K562 (cell line): ENCODE results near the gene SZT2. TPM values are rescaled to one million over a fixed set of nuclear protein-coding genes. Genes with fewer than 3 reads are reported as not detected.

Source experiments
- ATF2 ChIP-seq: sonication (generic); formaldehyde crosslinking; IDR thresholded peaks from 2 replicates; pipeline ENCODE4 v1.8.1; 2022; ENCODE audit warnings: missing genetic modification reagents
- BMI1 ChIP-seq: fragments of 150-350 bp; IDR thresholded peaks from 2 replicates; pipeline ENCODE4 v1.6.1; 2014; ENCODE audit warnings: low read length
- CBFA2T3 ChIP-seq: fragments of 450-650 bp; IDR thresholded peaks from 2 replicates; pipeline ENCODE4 v1.6.1; 2017
- CREBBP ChIP-seq: IDR thresholded peaks from one replicate; pipeline ENCODE4 v1.6.1; 2012; ENCODE audit warnings: low read depth, mild to moderate bottlenecking, control low read depth, inconsistent platforms, low read length
- CTBP1 ChIP-seq: fragments of 450-650 bp; IDR thresholded peaks from 2 replicates; pipeline ENCODE4 v1.6.1; 2016; ENCODE audit warnings: borderline replicate concordance
- ETS2 ChIP-seq: IDR thresholded peaks from 2 replicates; pipeline ENCODE4 v1.6.1; 2016; ENCODE audit warnings: borderline replicate concordance, missing genetic modification characterization, mild to moderate bottlenecking, moderate library complexity, missing compliant biosample characterization; ENCODE audit not compliant: poor library complexity, severe bottlenecking
- GABPA ChIP-seq: fragments of 200-800 bp; sonication (Bioruptor generic); conservative IDR thresholded peaks from 2 replicates; pipeline ENCODE4 v1.6.1; 2016; ENCODE audit warnings: low read depth, missing genetic modification characterization, missing compliant biosample characterization
- GABPB2 ChIP-seq: fragments of 250-450 bp; sonication (Bioruptor Pico); conservative IDR thresholded peaks from 2 replicates; pipeline ENCODE4 v1.5.1; 2021; ENCODE audit warnings: mild to moderate bottlenecking
- GMEB1 ChIP-seq: fragments of 250-450 bp; sonication (Bioruptor Pico); IDR thresholded peaks from 2 replicates; pipeline ENCODE4 v1.4.0; 2020; ENCODE audit warnings: mild to moderate bottlenecking
- MAFG ChIP-seq: fragments of 450-650 bp; conservative IDR thresholded peaks from 2 replicates; pipeline ENCODE4 v1.6.1; 2016; ENCODE audit warnings: missing genetic modification characterization, missing compliant biosample characterization
- PTBP1 ChIP-seq: fragments of 200-400 bp; formaldehyde crosslinking; IDR thresholded peaks from 2 replicates; pipeline ENCODE4 v1.6.1; 2017; ENCODE audit warnings: low read depth, low read length
- RBM17 ChIP-seq: fragments of 200-400 bp; formaldehyde crosslinking; IDR thresholded peaks from 2 replicates; pipeline ENCODE4 v1.6.1; 2017; ENCODE audit warnings: low read depth, mild to moderate bottlenecking, low read length, borderline replicate concordance
- RBM22 ChIP-seq: fragments of 200-400 bp; formaldehyde crosslinking; IDR thresholded peaks from 2 replicates; pipeline ENCODE4 v1.6.1; 2018; ENCODE audit warnings: low read length, low read depth; ENCODE audit not compliant: poor library complexity, severe bottlenecking
- SNAPC5 ChIP-seq: fragments of 250-450 bp; sonication (Bioruptor Pico); IDR thresholded peaks from 2 replicates; pipeline ENCODE4 v1.8.0; 2021; ENCODE audit warnings: moderate library complexity, mild to moderate bottlenecking, inconsistent platforms
- SRSF9 ChIP-seq: fragments of 200-400 bp; formaldehyde crosslinking; IDR thresholded peaks from 2 replicates; pipeline ENCODE4 v1.6.1; 2017; ENCODE audit warnings: low read depth, low read length, borderline replicate concordance
- TBP ChIP-seq: optimal IDR thresholded peaks from 2 replicates; pipeline ENCODE3; 2011; ENCODE audit warnings: low read depth, low read length, improper control_type of control experiment
- THAP7 ChIP-seq: fragments of 250-450 bp; sonication (Bioruptor Pico); IDR thresholded peaks from 2 replicates; pipeline ENCODE4 v1.5.0; 2021
- THRA ChIP-seq: fragments of 450-650 bp; IDR thresholded peaks from 2 replicates; pipeline ENCODE4 v1.6.1; 2017; ENCODE audit warnings: mild to moderate bottlenecking, moderate library complexity
- TSC22D4 ChIP-seq: fragments of 450-650 bp; IDR thresholded peaks from 2 replicates; pipeline ENCODE4 v1.6.1; 2016; ENCODE audit warnings: missing genetic modification characterization, missing biosample characterization, control low read depth
- YY1 ChIP-seq, 3 experiments: IDR thresholded peaks; 2 replicates each; pipeline ENCODE4 v1.6.1; 2011; ENCODE audit warnings: low read length in 2 of 3, mild to moderate bottlenecking in 2 of 3, moderate library complexity in 2 of 3, borderline replicate concordance in 1 of 3, control low read depth in 1 of 3, low read depth in 1 of 3; ENCODE audit not compliant: insufficient read depth in 3 of 3, insufficient replicate concordance in 2 of 3, control insufficient read depth in 1 of 3, insufficient read length in 1 of 3; ENCODE audit errors: extremely low read depth in 1 of 3
- ZNF324 ChIP-seq: fragments of 250-450 bp; sonication (Bioruptor Pico); IDR thresholded peaks from 2 replicates; pipeline ENCODE4 v1.4.0; 2020; ENCODE audit warnings: mild to moderate bottlenecking
- ZNF57 ChIP-seq: fragments of 450-650 bp; formaldehyde crosslinking; IDR thresholded peaks from 2 replicates; pipeline ENCODE4 v1.4.0; 2020; ENCODE audit warnings: mild to moderate bottlenecking, moderate library complexity
- ZNF780A ChIP-seq: fragments of 250-450 bp; sonication (Bioruptor Pico); IDR thresholded peaks from 2 replicates; pipeline ENCODE4 v1.5.0; 2021; ENCODE audit warnings: mild to moderate bottlenecking
- polyA plus RNA-seq, 8 experiments: library from polyadenylated mRNA; depleted of rRNA in 4 of 8; stranded (reverse) in 5 of 8; unstranded in 3 of 8; fragments of >200 nt; fragmentation: Nextera tagmentation in 2 of 8; fragmentation: Illumina TruSeq in 1 of 8; extraction: Ambion mirVana in 2 of 8; extraction: Trizol in 1 of 8; gene quantifications; 2 replicates each; pipeline versions ENCODE4 v1.2.1 to v1.2.3, GENCODE V29; 2011 to 2014; ENCODE audit warnings: inconsistent platforms in 1 of 8, missing spikeins in 1 of 8
- total RNA-seq, 7 experiments: library from RNA; depleted of rRNA in 6 of 7; stranded (reverse); fragments of >200 nt in 6 of 7; fragmentation: Illumina TruSeq in 2 of 7; extraction: Trizol in 2 of 7; gene quantifications; 2 replicates each; pipeline versions ENCODE4 v1.2.1 to v1.2.3, GENCODE V29; 2011 to 2021; ENCODE audit warnings: low replicate concordance in 1 of 7

Gene SZT2
- total and polyA plus RNA-seq, 9 of the 15 experiments (the other 6 are each of a cell fraction or from before 2014, with no cell fraction given) = 0.88 to 31.0 (median 12.8) TPM

- TF ChIP-seq ZNF324 (CRISPR knock-in tag) (no peak), SNAPC5 (CRISPR knock-in tag) (no peak), ZNF780A (CRISPR knock-in tag) (no peak), TSC22D4 (tag) (no peak), GABPA (tag) (no peak), CTBP1 (peak; percentile 88; the same call in 1 of the 2 replicates), RBM17 (no peak), GABPB2 (CRISPR knock-in tag) (no peak), CBFA2T3 (peak; percentile 94), YY1 (IDR thresholded peaks at IDR 0.05; ENCODE audit: borderline replicate concordance in 1 of 3, control insufficient read depth in 1 of 3, extremely low read depth in 1 of 3, insufficient read depth in 3 of 3, insufficient read length in 1 of 3, insufficient replicate concordance in 2 of 3, low read depth in 1 of 3, low read length in 2 of 3) (no peak), THAP7 (CRISPR knock-in tag) (no peak), ATF2 (no peak), MAFG (tag) (peak; percentile 95), TBP (no peak), GMEB1 (CRISPR knock-in tag) (no peak), RBM22 (no peak), CREBBP (no peak), SRSF9 (no peak), THRA (no peak), ZNF57 (CRISPR knock-in tag) (no peak), ETS2 (tag) (no peak), BMI1 (no peak), PTBP1 (no peak)
These were observed 15.6 kb downstream of the SZT2 start (continued) for GRCh38 chr1:43405219-43405875.
